GM23338 (cell line): ENCODE measurements around the gene EFNB2. TPM values are rescaled to one million over a fixed set of nuclear protein-coding genes. Genes with fewer than 3 reads are reported as not detected.

Source experiments
- ATAC-seq: fragments of 200-7000 bp; cut with Tn5 transposase; 3 replicates; pipeline ENCODE4 v1.9.1; 2020
- DNase-seq: peaks from one replicate; pipeline ENCODE4 v3.0.0-alpha.2; 2015; ENCODE audit warnings: low spot score
- H2AFZ ChIP-seq: fragments of 200-600 bp; sonication (generic); 2 replicates; pipeline ENCODE4 v1.8.0; 2016; ENCODE audit warnings: antibody characterized with exemption, mild to moderate bottlenecking, moderate library complexity
- H3F3A ChIP-seq: fragments of 200-600 bp; sonication (generic); replicated peaks from 2 replicates; pipeline ENCODE4 v1.8.0; 2017; ENCODE audit warnings: antibody characterized with exemption, mixed run types, low read depth
- H3K27ac ChIP-seq: fragments of 200-600 bp; sonication (generic); 2 replicates; pipeline ENCODE4 v1.6.1; 2016; ENCODE audit warnings: low read depth
- H3K27me3 ChIP-seq: fragments of 200-600 bp; sonication (generic); 2 replicates; pipeline ENCODE4 v1.8.0; 2016; ENCODE audit warnings: mild to moderate bottlenecking, mixed run types, moderate library complexity; ENCODE audit not compliant: insufficient read depth
- H3K36me3 ChIP-seq: fragments of 200-600 bp; sonication (generic); 2 replicates; pipeline ENCODE4 v1.8.0; 2016; ENCODE audit warnings: mild to moderate bottlenecking; ENCODE audit not compliant: insufficient read depth
- H3K4me1 ChIP-seq: fragments of 200-600 bp; sonication (generic); 2 replicates; pipeline ENCODE4 v1.8.0; 2016; ENCODE audit warnings: mild to moderate bottlenecking, moderate library complexity; ENCODE audit not compliant: insufficient read depth
- H3K4me2 ChIP-seq: fragments of 200-600 bp; sonication (generic); 2 replicates; pipeline ENCODE4 v1.7.1; 2017; ENCODE audit warnings: mixed run types
- H3K4me3 ChIP-seq: fragments of 200-600 bp; sonication (generic); 2 replicates; pipeline ENCODE4 v1.6.1; 2016; ENCODE audit warnings: mixed run types
- H3K79me2 ChIP-seq: fragments of 200-600 bp; sonication (generic); replicated peaks from 2 replicates; pipeline ENCODE4 v1.8.0; 2017; ENCODE audit warnings: mild to moderate bottlenecking; ENCODE audit not compliant: insufficient read depth
- H3K9me2 ChIP-seq: fragments of 200-600 bp; sonication (generic); 2 replicates; pipeline ENCODE4 v1.8.0; 2017; ENCODE audit not compliant: insufficient read depth
- H4K20me1 ChIP-seq: fragments of 200-600 bp; sonication (generic); replicated peaks from 2 replicates; pipeline ENCODE4 v1.8.0; 2017; ENCODE audit warnings: mild to moderate bottlenecking; ENCODE audit not compliant: insufficient read depth
- H3K27ac Mint-ChIP-seq: 2 replicates; pipeline ENCODE4 v1.8.0; 2020; ENCODE audit warnings: inconsistent platforms, mild to moderate bottlenecking, moderate library complexity, mixed read lengths
- H3K27me3 Mint-ChIP-seq: 3 replicates; pipeline ENCODE4 v1.8.0; 2022; ENCODE audit warnings: low read depth, mild to moderate bottlenecking, moderate library complexity, mixed read lengths, inconsistent platforms; ENCODE audit not compliant: insufficient read depth, poor library complexity
- H3K36me3 Mint-ChIP-seq: 3 replicates; pipeline ENCODE4 v1.8.0; 2021; ENCODE audit warnings: low read depth, mild to moderate bottlenecking, inconsistent platforms, moderate library complexity, mixed read lengths
- H3K4me1 Mint-ChIP-seq: 3 replicates; pipeline ENCODE4 v1.8.0; 2020; ENCODE audit warnings: mild to moderate bottlenecking, inconsistent platforms, mixed read lengths
- H3K4me3 Mint-ChIP-seq: 3 replicates; pipeline ENCODE4 v1.8.0; 2021; ENCODE audit warnings: moderate library complexity, mild to moderate bottlenecking, inconsistent platforms, mixed read lengths
- H3K9me3 Mint-ChIP-seq: 3 replicates; pipeline ENCODE4 v1.8.0; 2020; ENCODE audit warnings: moderate library complexity, mild to moderate bottlenecking, inconsistent platforms, mixed read lengths
- CTCF ChIP-seq, 2 experiments: fragments of 200-600 bp in 1 of 2; sonication (generic) in 1 of 2; conservative IDR thresholded peaks; 2 replicates each; pipeline versions ENCODE4 v1.5.1 to v1.6.1; 2016 to 2017; ENCODE audit warnings: antibody characterized with exemption in 2 of 2, low read depth in 2 of 2, mild to moderate bottlenecking in 2 of 2, moderate library complexity in 1 of 2
- ETS1 ChIP-seq: IDR thresholded peaks from 2 replicates; pipeline ENCODE4 v1.6.1; 2016; ENCODE audit warnings: antibody characterized with exemption
- EZH2 ChIP-seq: fragments of 200-600 bp; sonication (generic); IDR thresholded peaks from one replicate; pipeline ENCODE4 v1.8.0; 2017; ENCODE audit warnings: antibody characterized with exemption, mild to moderate bottlenecking, low read depth; ENCODE audit not compliant: unreplicated experiment
- JUNB ChIP-seq: IDR thresholded peaks from one replicate; pipeline ENCODE4 v1.6.1; 2016; ENCODE audit warnings: antibody characterized with exemption; ENCODE audit not compliant: unreplicated experiment
- NANOG ChIP-seq: IDR thresholded peaks from 2 replicates; pipeline ENCODE4 v1.6.1; 2016; ENCODE audit warnings: antibody characterized with exemption, borderline replicate concordance
- POLR2AphosphoS5 ChIP-seq: IDR thresholded peaks from 2 replicates; pipeline ENCODE4 v1.6.1; 2016; ENCODE audit warnings: antibody characterized with exemption, low read depth
- REST ChIP-seq: IDR thresholded peaks from one replicate; pipeline ENCODE4 v1.6.1; 2018; ENCODE audit warnings: antibody characterized with exemption; ENCODE audit not compliant: unreplicated experiment
- STAT1 ChIP-seq: IDR thresholded peaks from one replicate; pipeline ENCODE4 v1.6.1; 2016; ENCODE audit warnings: antibody characterized with exemption; ENCODE audit not compliant: unreplicated experiment
- ZNF114 ChIP-seq: fragments of 250-450 bp; sonication (Bioruptor Pico); IDR thresholded peaks from 2 replicates; pipeline ENCODE4 v1.5.0; 2020; ENCODE audit warnings: mild to moderate bottlenecking, moderate library complexity
- ZNF331 ChIP-seq: fragments of 250-450 bp; sonication (Bioruptor Pico); IDR thresholded peaks from 2 replicates; pipeline ENCODE4 v1.5.0; 2020; ENCODE audit warnings: low read depth, mild to moderate bottlenecking, moderate library complexity
- ZNF462 ChIP-seq: fragments of 250-450 bp; sonication (Bioruptor Pico); IDR thresholded peaks from 2 replicates; pipeline ENCODE4 v1.5.0; 2020; ENCODE audit warnings: mild to moderate bottlenecking, moderate library complexity
- polyA plus RNA-seq: library from polyadenylated mRNA; unstranded; fragments of >200 nt; fragmentation: Nextera tagmentation; extraction: Ambion mirVana; gene quantifications from 2 replicates; pipeline ENCODE4 v1.2.1, GENCODE V29; 2016
- total RNA-seq: library from RNA; depleted of rRNA; stranded (reverse); fragments of >200 nt; shearing (Covaris generic); gene quantifications from 2 replicates; pipeline ENCODE4 v1.2.3, GENCODE V29; 2014

Gene EFNB2
- total and polyA plus RNA-seq, 2 experiments from 2014 or later, result 5.7 to 10.9 TPM

DNA sequence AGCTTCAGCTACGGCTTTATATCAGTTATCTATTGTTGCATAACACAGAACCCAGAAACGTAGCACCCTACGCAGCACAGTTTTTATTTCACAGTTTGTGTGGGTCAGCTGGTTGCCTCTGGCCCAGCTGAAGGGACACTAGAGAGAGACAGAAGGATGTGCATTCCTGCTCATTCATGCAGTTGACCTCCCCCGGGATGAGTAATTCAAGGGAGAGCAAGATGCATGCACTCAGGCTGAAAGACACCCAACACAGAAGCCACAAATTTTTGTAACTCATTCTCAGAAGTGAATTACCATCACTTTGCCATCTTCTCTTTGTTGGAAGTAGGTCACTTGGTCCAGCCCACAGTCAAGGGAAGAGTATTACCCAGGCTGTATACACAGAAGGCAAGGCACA is 89.5 kb downstream of the EFNB2 start:
- TF ChIP-seq ZNF331 (CRISPR knock-in tag) (no peak), EZH2 (no peak), CTCF (conservative IDR thresholded peaks at IDR 0.05; ENCODE audit: low read depth in 2 of 2) (no peak), JUNB (no peak), REST (no peak), STAT1 (no peak), ETS1 (no peak), POLR2AphosphoS5 (no peak), NANOG (no peak), ZNF114 (CRISPR knock-in tag) (no peak), ZNF462 (CRISPR knock-in tag) (no peak)
- ATAC-seq (no peak), DNase-seq (no peak)
- H3F3A ChIP-seq, result no peaks in the 10 kb centered on the region
- H3K4me2 ChIP-seq, result no peak overlapping the region
- no peak overlapping the region for H2AFZ ChIP-seq
- no peak overlapping the region for H3K4me3 ChIP-seq
- H3K4me1 Mint-ChIP-seq, result peaks cover 3% of the 10 kb centered on the region
- H4K20me1 ChIP-seq, result no peaks in the 10 kb centered on the region
- H3K4me3 Mint-ChIP-seq, result no peak overlapping the region
- no peaks in the 10 kb centered on the region for H3K79me2 ChIP-seq
- no peaks in the 10 kb centered on the region for H3K4me1 ChIP-seq
- no peaks in the 10 kb centered on the region for H3K27me3 ChIP-seq
- H3K9me2 ChIP-seq, result no peaks in the 10 kb centered on the region
- peaks cover 3% of the 10 kb centered on the region for H3K27me3 Mint-ChIP-seq
- no peak overlapping the region for H3K27ac ChIP-seq
- H3K36me3 Mint-ChIP-seq, result no peaks in the 10 kb centered on the region
- H3K27ac Mint-ChIP-seq, result no peak overlapping the region
- H3K9me3 Mint-ChIP-seq, result no peaks in the 10 kb centered on the region
- H3K36me3 ChIP-seq, result no peaks in the 10 kb centered on the region
